Sigmoid colon (tissue), 7 donors: ENCODE results near the gene RHCG. TPM values are rescaled to one million over a fixed set of nuclear protein-coding genes. Genes with fewer than 3 reads are reported as not detected.

Experiments used
- DNase-seq: peaks from one replicate; pipeline ENCODE4 v3.0.0-alpha.2; 2019
- H3K27ac ChIP-seq, 4 donors: fragments of 200-600 bp; sonication (generic); one replicate each; pipeline ENCODE4 v1.5.1; 2016 to 2019; ENCODE audit warnings: mild to moderate bottlenecking in 1 of 4
- H3K27me3 ChIP-seq, 3 donors: fragments of 200-600 bp; sonication (generic); one replicate each; pipeline ENCODE4 v1.5.1; 2019; ENCODE audit warnings: mild to moderate bottlenecking in 1 of 3
- H3K36me3 ChIP-seq, 4 donors: fragments of 200-600 bp; sonication (generic); one replicate each; pipeline ENCODE4 v1.5.1; 2016 to 2019
- H3K4me1 ChIP-seq, 4 donors: fragments of 200-600 bp; sonication (generic); one replicate each; pipeline ENCODE4 v1.5.1; 2017 to 2019
- H3K4me3 ChIP-seq, 4 donors: fragments of 200-600 bp; sonication (generic); one replicate each; pipeline ENCODE4 v1.5.1; 2017 to 2019; ENCODE audit warnings: mild to moderate bottlenecking in 2 of 4, moderate library complexity in 1 of 4
- H3K9me3 ChIP-seq, 4 donors: fragments of 200-600 bp in 3 of 4; sonication (generic) in 3 of 4; one replicate each; pipeline versions ENCODE4 v1.5.1 to v1.6.1; 2013 to 2019
- EP300 ChIP-seq, 4 donors: sonication (generic); formaldehyde crosslinking; IDR thresholded peaks; one replicate each; pipeline ENCODE4 v1.6.1; 2017; ENCODE audit warnings: antibody characterized with exemption in 4 of 4
- POLR2A ChIP-seq, 2 donors: fragments of 450-650 bp; IDR thresholded peaks; one replicate each; pipeline ENCODE4 v1.6.1; 2016; ENCODE audit warnings: antibody characterized with exemption in 2 of 2, mild to moderate bottlenecking in 2 of 2, moderate library complexity in 2 of 2
- POLR2AphosphoS5 ChIP-seq, 4 donors: sonication (generic); formaldehyde crosslinking; IDR thresholded peaks; one replicate each; pipeline ENCODE4 v1.6.1; 2017; ENCODE audit warnings: antibody characterized with exemption in 4 of 4
- WGBS, 2 donors: extraction: QIAGEN DNeasy Blood & Tissue Kit; methylation state at CpG; one replicate each; pipeline ENCODE4 v1.1.7; 2013; 5-methylcytosine and 5-hydroxymethylcytosine counted together
- intact Hi-C: fragments of 100-400 bp; cut with DNase I; formaldehyde crosslinking; loops from one replicate; pipeline ENCODE4 v1.15.1; 2023
- polyA plus RNA-seq, 3 donors: library from polyadenylated mRNA; stranded (reverse); fragments of 200-250 nt; gene quantifications; one replicate each; pipeline ENCODE4 v1.2.3, GENCODE V29; 2013
- total RNA-seq, 4 donors: library from RNA; depleted of rRNA; stranded (reverse); fragments of >200 nt; gene quantifications; one replicate each; pipeline ENCODE4 v1.1.0, GENCODE V29; 2016
- TF ChIP-seq, protein P1 (sequence below), 4 experiments: fragments of 450-650 bp in 3 of 4; fragments of 200-600 bp in 1 of 4; IDR thresholded peaks; one replicate each; pipeline ENCODE4 v1.5.1; 2016 to 2019; ENCODE audit warnings: antibody characterized with exemption in 4 of 4, mild to moderate bottlenecking in 3 of 4, moderate library complexity in 2 of 4
- donor health status: healthy with polysubstance abuse.
- donor health status: Bipolar disorder and iron deficiency.
- donor health status: healthy.

The RHCG gene
- total and polyA plus RNA-seq, 7 donors: 0.47 to 3.0 TPM; not detected in 5

DNA sequence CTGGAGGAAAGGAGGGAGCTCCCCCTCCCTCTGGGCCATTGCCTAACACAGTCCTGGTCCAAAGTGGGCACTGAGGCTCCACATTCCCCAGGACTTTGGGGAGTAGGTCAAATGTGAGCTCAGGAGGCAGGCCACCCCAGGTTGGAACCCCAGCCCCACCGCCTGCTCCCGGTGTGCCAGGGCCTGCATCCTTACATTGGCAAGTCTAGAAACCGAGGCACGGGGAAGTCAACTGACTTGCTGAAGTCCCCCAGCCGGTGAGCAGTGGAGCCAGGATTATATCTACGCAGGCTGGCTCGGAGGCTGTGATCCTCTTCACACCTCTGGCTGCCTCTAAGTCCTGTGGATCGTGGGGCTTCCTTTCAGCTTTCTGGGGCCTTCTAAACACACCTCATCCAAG is 48.7 kb downstream of the RHCG start:
- intact Hi-C loops: loop anchor here (10.0 kb wide), 1 partner anchor 107 kb away; no protein-coding TSS in a partner anchor
- H3K36me3 ChIP-seq: no peaks in the 10 kb centered on the region
- H3K4me3 ChIP-seq: no peak overlapping the region
- DNase-seq: no peak
- no peaks in the 10 kb centered on the region for H3K9me3 ChIP-seq
- H3K4me1 ChIP-seq: peaks cover 0 to 17% (median 10%) of the 10 kb centered on the region in 4 donors
- no peak overlapping the region for H3K27ac ChIP-seq
- TF ChIP-seq, protein P1, sequence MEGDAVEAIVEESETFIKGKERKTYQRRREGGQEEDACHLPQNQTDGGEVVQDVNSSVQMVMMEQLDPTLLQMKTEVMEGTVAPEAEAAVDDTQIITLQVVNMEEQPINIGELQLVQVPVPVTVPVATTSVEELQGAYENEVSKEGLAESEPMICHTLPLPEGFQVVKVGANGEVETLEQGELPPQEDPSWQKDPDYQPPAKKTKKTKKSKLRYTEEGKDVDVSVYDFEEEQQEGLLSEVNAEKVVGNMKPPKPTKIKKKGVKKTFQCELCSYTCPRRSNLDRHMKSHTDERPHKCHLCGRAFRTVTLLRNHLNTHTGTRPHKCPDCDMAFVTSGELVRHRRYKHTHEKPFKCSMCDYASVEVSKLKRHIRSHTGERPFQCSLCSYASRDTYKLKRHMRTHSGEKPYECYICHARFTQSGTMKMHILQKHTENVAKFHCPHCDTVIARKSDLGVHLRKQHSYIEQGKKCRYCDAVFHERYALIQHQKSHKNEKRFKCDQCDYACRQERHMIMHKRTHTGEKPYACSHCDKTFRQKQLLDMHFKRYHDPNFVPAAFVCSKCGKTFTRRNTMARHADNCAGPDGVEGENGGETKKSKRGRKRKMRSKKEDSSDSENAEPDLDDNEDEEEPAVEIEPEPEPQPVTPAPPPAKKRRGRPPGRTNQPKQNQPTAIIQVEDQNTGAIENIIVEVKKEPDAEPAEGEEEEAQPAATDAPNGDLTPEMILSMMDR (IDR thresholded peaks at IDR 0.05): no peak
- TF ChIP-seq POLR2AphosphoS5 (IDR thresholded peaks at IDR 0.05) (no peak), EP300 (IDR thresholded peaks at IDR 0.05) (no peak)
- H3K27me3 ChIP-seq: peaks cover 0 to 6% (median 0%) of the 10 kb centered on the region in 3 donors
- 91 to 92% methylated on average over 8 of the region's 8 CpGs for WGBS, 2 donors

DNA sequence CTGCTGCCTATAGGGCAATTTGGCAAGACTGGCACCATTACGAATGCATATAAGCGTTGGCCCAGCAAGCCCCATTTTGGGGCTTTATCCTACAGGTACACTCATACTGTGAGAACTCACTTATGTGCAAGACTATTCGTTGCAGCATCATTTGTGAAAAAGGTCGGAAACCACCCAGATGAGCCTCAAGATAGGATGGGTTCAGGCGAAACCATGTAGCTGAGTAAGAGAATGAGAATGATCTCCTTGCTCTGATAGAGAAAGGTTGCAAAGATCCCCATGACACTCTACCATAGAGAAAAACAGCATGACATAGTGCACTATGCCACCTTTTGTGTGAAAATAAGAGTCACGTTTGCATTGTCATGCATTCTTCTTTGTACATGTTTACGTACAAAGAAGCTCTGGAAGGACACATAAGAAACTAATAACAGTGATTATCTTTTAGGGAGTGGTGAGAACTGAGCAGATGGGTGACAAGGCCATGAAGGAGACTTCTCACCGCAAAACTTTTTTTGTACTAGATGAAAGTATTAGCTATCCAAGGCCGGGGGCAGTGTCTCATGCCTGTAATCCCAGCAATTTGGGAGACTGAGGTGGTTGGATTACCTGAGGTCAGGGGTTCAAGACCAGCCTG is 50.0 kb downstream of the RHCG start:
- 79 to 88% methylated on average over 9 of the region's 9 CpGs for WGBS, 2 donors
- no peaks in the 10 kb centered on the region for H3K9me3 ChIP-seq
- DNase-seq: no peak
- intact Hi-C loops: loop anchor here (10.0 kb wide), 1 partner anchor 108 kb away; no protein-coding TSS in a partner anchor
- no peak overlapping the region for H3K27ac ChIP-seq
- peaks cover 0 to 6% (median 0%) of the 10 kb centered on the region in 3 donors for H3K27me3 ChIP-seq
- peaks cover 0 to 17% (median 10%) of the 10 kb centered on the region in 4 donors for H3K4me1 ChIP-seq
- H3K36me3 ChIP-seq: no peaks in the 10 kb centered on the region
- no peak for TF ChIP-seq POLR2A (IDR thresholded peaks at IDR 0.05)
- TF ChIP-seq POLR2AphosphoS5 (IDR thresholded peaks at IDR 0.05): no peak
- no peak for TF ChIP-seq EP300 (IDR thresholded peaks at IDR 0.05)
- TF ChIP-seq, protein P1 (IDR thresholded peaks at IDR 0.05): no peak
- no peak overlapping the region for H3K4me3 ChIP-seq

DNA sequence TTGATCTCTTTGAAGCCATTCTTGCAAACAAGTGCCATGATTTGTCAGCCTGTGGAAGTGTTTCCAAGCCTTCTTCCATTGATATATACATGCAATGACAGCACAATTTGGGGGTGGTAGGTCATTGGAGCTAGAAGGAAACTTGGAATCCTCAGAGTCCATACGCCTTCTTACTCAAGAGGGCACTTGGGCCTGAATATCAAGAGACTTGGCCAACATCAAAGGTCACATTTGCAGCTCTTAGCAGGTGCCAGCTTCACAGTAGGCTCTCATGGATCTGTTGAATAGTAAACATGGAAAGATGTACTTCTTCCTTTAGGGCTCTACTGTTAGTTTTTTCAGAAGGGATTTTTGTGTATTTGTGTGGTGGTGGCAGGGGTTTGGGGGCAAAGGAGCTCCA is 50.9 kb downstream of the RHCG start:
- Histone ChIP-seq H3K4me3 (no peak overlapping the region), H3K9me3 (no peaks in the 10 kb centered on the region), H3K36me3 (no peaks in the 10 kb centered on the region), H3K4me1 (peaks cover 0 to 17% (median 10%) of the 10 kb centered on the region in 4 donors), H3K27me3 (peaks cover 0 to 6% (median 0%) of the 10 kb centered on the region in 3 donors), H3K27ac (no peak overlapping the region)
- DNase-seq: no peak
- TF ChIP-seq POLR2AphosphoS5 (IDR thresholded peaks at IDR 0.05) (no peak), EP300 (IDR thresholded peaks at IDR 0.05) (no peak), POLR2A (IDR thresholded peaks at IDR 0.05) (no peak)
- TF ChIP-seq, protein P1 (IDR thresholded peaks at IDR 0.05): no peak
- WGBS, 2 donors: 89 to 92% methylated on average over 1 of the region's 1 CpG
- intact Hi-C loops: loop anchor here (10.0 kb wide), 1 partner anchor 109 kb away; no protein-coding TSS in a partner anchor

DNA sequence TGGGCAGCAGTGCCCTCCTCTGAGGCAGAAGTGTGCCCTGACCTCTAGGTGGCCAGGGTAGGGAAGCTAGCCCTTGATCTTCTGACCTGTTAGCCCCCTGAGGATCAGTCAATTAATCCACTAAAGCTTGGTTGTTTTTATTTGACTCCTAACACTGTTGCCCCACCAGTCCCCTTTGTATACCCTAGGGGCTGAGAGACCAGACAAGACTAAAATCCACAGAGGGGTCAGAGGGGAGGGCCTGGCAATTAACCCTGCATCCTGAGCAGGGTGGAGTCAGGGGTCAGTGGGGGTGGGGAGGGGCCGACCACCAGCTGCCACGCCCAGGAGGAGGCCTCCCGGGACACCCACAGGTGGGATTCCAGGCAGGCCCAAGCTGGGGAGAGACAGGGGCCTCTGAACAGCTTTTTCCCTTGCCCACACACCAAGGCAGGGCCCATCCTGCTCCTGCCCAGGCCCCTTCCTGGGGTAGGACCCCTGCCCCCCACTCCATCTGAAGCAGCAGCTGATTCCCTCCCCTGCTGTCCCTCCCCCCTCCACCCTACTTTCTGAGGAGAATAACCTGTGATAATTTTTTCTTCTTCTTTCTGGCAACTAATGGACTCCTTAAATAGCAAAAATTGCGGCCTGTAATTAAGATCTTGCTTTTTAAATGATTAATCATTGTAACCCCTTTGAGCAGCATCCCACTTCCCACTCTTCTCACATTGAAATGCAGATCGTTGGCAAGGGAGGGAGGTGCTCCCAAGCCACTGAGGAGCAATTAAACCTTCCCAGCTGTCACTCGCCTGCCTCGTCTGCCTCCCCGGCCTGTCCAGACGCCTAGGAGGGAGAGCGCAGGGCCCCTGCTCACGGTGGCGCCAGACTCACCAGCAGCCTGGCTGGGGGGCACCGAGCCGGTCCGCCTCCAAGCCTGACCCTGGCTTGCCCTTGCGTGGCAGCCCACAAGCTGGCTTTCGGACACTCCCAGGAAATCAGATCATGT is 51.9 kb downstream of the RHCG start:
- peaks cover 0 to 11% (median 10%) of the 10 kb centered on the region in 4 donors for H3K4me1 ChIP-seq
- DNase-seq: no peak
- 50 to 69% methylated on average over 17 of the region's 17 CpGs for WGBS, 2 donors
- H3K4me3 ChIP-seq: no peak overlapping the region
- peaks cover 0 to 6% (median 0%) of the 10 kb centered on the region in 3 donors for H3K27me3 ChIP-seq
- TF ChIP-seq, protein P1 (IDR thresholded peaks at IDR 0.05): no peak
- no peak for TF ChIP-seq POLR2AphosphoS5 (IDR thresholded peaks at IDR 0.05)
- H3K9me3 ChIP-seq: no peaks in the 10 kb centered on the region
- intact Hi-C loops: loop anchor here (10.0 kb wide), 1 partner anchor 110 kb away; no protein-coding TSS in a partner anchor
- no peak overlapping the region for H3K27ac ChIP-seq
- no peaks in the 10 kb centered on the region for H3K36me3 ChIP-seq
